CD14-positive monocyte (primary cell): ENCODE measurements around the gene PRELP. TPM values are rescaled to one million over a fixed set of nuclear protein-coding genes. Genes with fewer than 3 reads are reported as not detected.

Experiments
- DNase-seq, 3 donors: peaks; one replicate each; pipeline ENCODE4 v3.0.0-alpha.2; 2011 to 2022
- H2AFZ ChIP-seq: 2 replicates; pipeline ENCODE4 v1.6.0; 2012; ENCODE audit warnings: mild to moderate bottlenecking, low read depth, low read length, inconsistent platforms; ENCODE audit not compliant: insufficient read depth, poor library complexity, severe bottlenecking
- H3K27ac ChIP-seq, 2 donors: 1 replicate in 1 of 2; 2 replicates in 1 of 2; pipeline ENCODE4 v1.5.1; 2012 to 2013; ENCODE audit warnings: low read length in 2 of 2, control low read depth in 1 of 2, inconsistent platforms in 1 of 2, low read depth in 1 of 2, mild to moderate bottlenecking in 1 of 2
- H3K27me3 ChIP-seq, 2 donors: one replicate each; pipeline versions ENCODE4 v1.6.0 to v1.6.1; 2011 to 2013; ENCODE audit warnings: low read length in 2 of 2; ENCODE audit not compliant: control insufficient read depth in 2 of 2, insufficient read depth in 2 of 2
- H3K36me3 ChIP-seq, 2 donors: replicated peaks in 1 of 2; 1 replicate in 1 of 2; 2 replicates in 1 of 2; pipeline versions ENCODE4 v1.5.1 to v1.6.1; 2012 to 2013; ENCODE audit warnings: low read length in 2 of 2, control low read depth in 1 of 2, inconsistent platforms in 1 of 2, mild to moderate bottlenecking in 1 of 2; ENCODE audit not compliant: insufficient read depth in 2 of 2, control insufficient read depth in 1 of 2
- H3K4me1 ChIP-seq, 2 donors: 1 replicate in 1 of 2; 2 replicates in 1 of 2; pipeline versions ENCODE4 v1.5.1 to v1.6.1; 2012 to 2013; ENCODE audit warnings: low read length in 2 of 2, control low read depth in 1 of 2, inconsistent platforms in 1 of 2, mild to moderate bottlenecking in 1 of 2, moderate library complexity in 1 of 2; ENCODE audit not compliant: insufficient read depth in 2 of 2, control insufficient read depth in 1 of 2
- H3K4me2 ChIP-seq: replicated peaks from 2 replicates; pipeline ENCODE3; 2012; ENCODE audit warnings: low read length, moderate library complexity, mild to moderate bottlenecking; ENCODE audit not compliant: poor library complexity, severe bottlenecking; ENCODE audit errors: extremely low read depth
- H3K4me3 ChIP-seq, 3 experiments: fragments of 200-600 bp in 1 of 3; sonication (generic) in 1 of 3; replicated peaks in 1 of 3; 1 replicate in 2 of 3; 2 replicates in 1 of 3; pipeline ENCODE4 v1.5.1; 2011 to 2013; ENCODE audit warnings: low read length in 3 of 3, mild to moderate bottlenecking in 3 of 3, control low read depth in 2 of 3, low read depth in 2 of 3, inconsistent platforms in 1 of 3, moderate library complexity in 1 of 3
- H3K79me2 ChIP-seq: 2 replicates; pipeline ENCODE4 v1.6.0; 2012; ENCODE audit warnings: mild to moderate bottlenecking, control low read depth, inconsistent platforms, low read length, moderate library complexity; ENCODE audit not compliant: insufficient read depth
- H3K9ac ChIP-seq: 2 replicates; pipeline ENCODE4 v1.6.0; 2017; ENCODE audit warnings: low read length, mild to moderate bottlenecking; ENCODE audit not compliant: insufficient read depth, poor library complexity, severe bottlenecking
- H3K9me3 ChIP-seq, 2 donors: replicated peaks in 1 of 2; 1 replicate in 1 of 2; 2 replicates in 1 of 2; pipeline versions ENCODE4 v1.5.1 to v1.6.1; 2012 to 2013; ENCODE audit warnings: low read length in 2 of 2, control low read depth in 1 of 2; ENCODE audit not compliant: control insufficient read depth in 1 of 2, insufficient read depth in 1 of 2
- H4K20me1 ChIP-seq: 2 replicates; pipeline ENCODE4 v1.6.0; 2012; ENCODE audit warnings: mild to moderate bottlenecking, low read length, control low read depth, moderate library complexity; ENCODE audit not compliant: insufficient read depth
- H3K27ac Mint-ChIP-seq, 7 donors: one replicate each; pipeline ENCODE4 v1.8.0; 2020; ENCODE audit warnings: mild to moderate bottlenecking in 7 of 7, mixed read lengths in 7 of 7, moderate library complexity in 6 of 7, inconsistent platforms in 2 of 7
- H3K27me3 Mint-ChIP-seq, 3 donors: one replicate each; pipeline ENCODE4 v1.8.0; 2021 to 2022; ENCODE audit warnings: low read depth in 3 of 3, mild to moderate bottlenecking in 3 of 3, mixed read lengths in 3 of 3, moderate library complexity in 3 of 3, inconsistent platforms in 1 of 3
- H3K36me3 Mint-ChIP-seq, 2 donors: one replicate each; pipeline ENCODE4 v1.8.0; 2020; ENCODE audit warnings: mixed read lengths in 2 of 2, inconsistent platforms in 1 of 2, mild to moderate bottlenecking in 1 of 2
- H3K4me1 Mint-ChIP-seq: one replicate; pipeline ENCODE4 v1.8.0; 2020; ENCODE audit warnings: mild to moderate bottlenecking, mixed read lengths
- H3K4me3 Mint-ChIP-seq, 2 donors: one replicate each; pipeline ENCODE4 v1.8.0; 2020; ENCODE audit warnings: mild to moderate bottlenecking in 2 of 2, mixed read lengths in 2 of 2, moderate library complexity in 1 of 2
- H3K9me3 Mint-ChIP-seq, 7 donors: one replicate each; pipeline ENCODE4 v1.8.0; 2020 to 2022; ENCODE audit warnings: mixed read lengths in 7 of 7, mild to moderate bottlenecking in 6 of 7, moderate library complexity in 6 of 7, inconsistent platforms in 2 of 7
- WGBS: methylation state at CpG from one replicate; pipeline ENCODE4 v1.1.5; 2013; ENCODE audit warnings: missing lambda C conversion rate; ENCODE audit not compliant: insufficient coverage; 5-methylcytosine and 5-hydroxymethylcytosine counted together
- intact Hi-C, 2 donors: fragments of 100-400 bp; cut with micrococcal nuclease; formaldehyde crosslinking; loops; one replicate each; pipeline versions ENCODE4 v1.15.0 to v1.15.1; 2023
- polyA plus RNA-seq, 3 donors: library from polyadenylated mRNA; depleted of rRNA in 1 of 3; unstranded in 2 of 3; stranded (reverse) in 1 of 3; fragments of 300-500 nt in 2 of 3; fragments of >200 nt in 1 of 3; fragmentation: Illumina TruSeq in 2 of 3; gene quantifications; 1 replicate in 2 of 3; 2 replicates in 1 of 3; pipeline ENCODE4 v1.2.3, GENCODE V29; 2012 to 2021
- TF ChIP-seq, protein P1 (sequence below): fragments of 200-600 bp; IDR thresholded peaks from one replicate; pipeline ENCODE4 v1.8.0; 2022; ENCODE audit warnings: antibody characterized with exemption, mild to moderate bottlenecking

The PRELP gene
- polyA plus RNA-seq, 3 donors: not detected

- Mint-ChIP-seq H3K27me3 (peaks cover 15 to 36% (median 25%) of the 10 kb centered on the region in 3 donors), H3K27ac (no peak overlapping the region), H3K4me1 (peaks cover 5% of the 10 kb centered on the region), H3K4me3 (no peak overlapping the region), H3K36me3 (no peaks in the 10 kb centered on the region), H3K9me3 (no peaks in the 10 kb centered on the region)
- H2AFZ ChIP-seq: no peak overlapping the region
- H3K4me3 ChIP-seq: no peak overlapping the region
- no peak overlapping the region for H3K4me2 ChIP-seq
- WGBS: 79% methylated on average over 4 of the region's 5 CpGs
- no peaks in the 10 kb centered on the region for H4K20me1 ChIP-seq
- no peak overlapping the region for H3K9ac ChIP-seq
- H3K27ac ChIP-seq: no peak overlapping the region
- no peaks in the 10 kb centered on the region for H3K4me1 ChIP-seq
- no peaks in the 10 kb centered on the region for H3K79me2 ChIP-seq
- H3K9me3 ChIP-seq: no peaks in the 10 kb centered on the region
- DNase-seq: no peak
- no peaks in the 10 kb centered on the region for H3K36me3 ChIP-seq
- TF ChIP-seq, protein P1, sequence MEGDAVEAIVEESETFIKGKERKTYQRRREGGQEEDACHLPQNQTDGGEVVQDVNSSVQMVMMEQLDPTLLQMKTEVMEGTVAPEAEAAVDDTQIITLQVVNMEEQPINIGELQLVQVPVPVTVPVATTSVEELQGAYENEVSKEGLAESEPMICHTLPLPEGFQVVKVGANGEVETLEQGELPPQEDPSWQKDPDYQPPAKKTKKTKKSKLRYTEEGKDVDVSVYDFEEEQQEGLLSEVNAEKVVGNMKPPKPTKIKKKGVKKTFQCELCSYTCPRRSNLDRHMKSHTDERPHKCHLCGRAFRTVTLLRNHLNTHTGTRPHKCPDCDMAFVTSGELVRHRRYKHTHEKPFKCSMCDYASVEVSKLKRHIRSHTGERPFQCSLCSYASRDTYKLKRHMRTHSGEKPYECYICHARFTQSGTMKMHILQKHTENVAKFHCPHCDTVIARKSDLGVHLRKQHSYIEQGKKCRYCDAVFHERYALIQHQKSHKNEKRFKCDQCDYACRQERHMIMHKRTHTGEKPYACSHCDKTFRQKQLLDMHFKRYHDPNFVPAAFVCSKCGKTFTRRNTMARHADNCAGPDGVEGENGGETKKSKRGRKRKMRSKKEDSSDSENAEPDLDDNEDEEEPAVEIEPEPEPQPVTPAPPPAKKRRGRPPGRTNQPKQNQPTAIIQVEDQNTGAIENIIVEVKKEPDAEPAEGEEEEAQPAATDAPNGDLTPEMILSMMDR: no peak
- intact Hi-C loops: no loop called here
- H3K27me3 ChIP-seq: no peaks in the 10 kb centered on the region
Observed at GRCh38 chr1:203453016-203453415, 22.6 kb upstream of the PRELP start.

DNA sequence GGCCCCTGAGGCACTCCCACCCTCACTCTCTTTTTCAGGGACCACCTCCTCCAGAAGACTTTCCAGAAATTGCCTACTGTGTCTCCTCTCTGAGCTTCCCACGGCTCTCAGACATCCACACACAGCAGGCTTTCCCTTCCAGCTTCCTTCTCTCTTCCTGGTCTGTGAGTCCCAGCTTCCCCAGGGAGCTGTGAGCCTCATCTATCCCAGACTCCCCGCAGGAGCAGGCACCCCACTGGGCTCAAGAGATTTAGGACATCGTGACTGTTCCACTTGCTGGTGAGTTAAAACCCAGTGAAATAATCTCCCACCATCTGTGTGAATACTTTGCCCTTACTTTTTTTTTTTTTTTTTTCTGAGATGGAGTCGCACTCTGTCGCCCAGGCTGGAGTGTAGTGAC, 22.0 kb upstream of the PRELP start:
- Histone ChIP-seq H4K20me1 (no peaks in the 10 kb centered on the region), H3K27me3 (peaks cover 0 to 1% of the 10 kb centered on the region in 2 donors), H3K9me3 (no peaks in the 10 kb centered on the region), H3K4me3 (no peak overlapping the region), H2AFZ (no peak overlapping the region), H3K36me3 (no peaks in the 10 kb centered on the region), H3K79me2 (no peaks in the 10 kb centered on the region), H3K4me1 (no peaks in the 10 kb centered on the region), H3K9ac (no peak overlapping the region), H3K4me2 (no peak overlapping the region), H3K27ac (no peak overlapping the region)
- WGBS: 46% methylated on average over 2 of the region's 5 CpGs
- H3K27me3 Mint-ChIP-seq: peaks cover 16 to 33% (median 25%) of the 10 kb centered on the region in 3 donors
- no peaks in the 10 kb centered on the region for H3K36me3 Mint-ChIP-seq
- H3K27ac Mint-ChIP-seq: no peak overlapping the region
- DNase-seq: no peak
- H3K4me3 Mint-ChIP-seq: no peak overlapping the region
- H3K4me1 Mint-ChIP-seq: peaks cover 5% of the 10 kb centered on the region
- intact Hi-C loops: no loop called here
- TF ChIP-seq, protein P1: no peak
- no peaks in the 10 kb centered on the region for H3K9me3 Mint-ChIP-seq
